Neural crest cell (in vitro differentiated cells): ENCODE data around the gene H1-8. TPM values are rescaled to one million over a fixed set of nuclear protein-coding genes. Genes with fewer than 3 reads are reported as not detected.

Source experiments
- DNase-seq: peaks from one replicate; pipeline ENCODE4 v3.0.0; 2021; ENCODE audit warnings: low read depth, mixed read lengths, low spot score
- H3K27ac Mint-ChIP-seq: one replicate; pipeline ENCODE4 v1.8.0; 2021; ENCODE audit warnings: mild to moderate bottlenecking, mixed read lengths; ENCODE audit not compliant: unreplicated experiment
- H3K27me3 Mint-ChIP-seq: 2 replicates; pipeline ENCODE4 v1.8.0; 2021; ENCODE audit warnings: low read depth, mild to moderate bottlenecking, mixed read lengths
- H3K36me3 Mint-ChIP-seq: 2 replicates; pipeline ENCODE4 v1.8.0; 2021; ENCODE audit warnings: low read depth, mild to moderate bottlenecking, mixed read lengths
- H3K4me1 Mint-ChIP-seq: 2 replicates; pipeline ENCODE4 v1.8.0; 2021; ENCODE audit warnings: mixed read lengths
- H3K4me3 Mint-ChIP-seq: one replicate; pipeline ENCODE4 v1.8.0; 2021; ENCODE audit warnings: mild to moderate bottlenecking, mixed read lengths
- H3K9me3 Mint-ChIP-seq: 2 replicates; pipeline ENCODE4 v1.8.0; 2021; ENCODE audit warnings: mixed read lengths
- total RNA-seq: library from RNA; stranded (reverse); gene quantifications from 2 replicates; pipeline ENCODE4 v1.2.1, GENCODE V29; 2021
- TF ChIP-seq, protein P1 (sequence below): fragments of 200-600 bp; sonication (generic); conservative IDR thresholded peaks from 2 replicates; pipeline ENCODE4 v1.5.0; 2021; ENCODE audit warnings: antibody characterized with exemption, mild to moderate bottlenecking

Gene H1-8
- total RNA-seq, 1 donor from 2014 or later, result not detected

- Mint-ChIP-seq H3K27ac (no peak overlapping the region), H3K4me1 (no peaks in the 10 kb centered on the region), H3K27me3 (no peaks in the 10 kb centered on the region), H3K36me3 (no peaks in the 10 kb centered on the region), H3K4me3 (no peak overlapping the region), H3K9me3 (no peaks in the 10 kb centered on the region)
- DNase-seq, result no peak
- TF ChIP-seq, protein P1, sequence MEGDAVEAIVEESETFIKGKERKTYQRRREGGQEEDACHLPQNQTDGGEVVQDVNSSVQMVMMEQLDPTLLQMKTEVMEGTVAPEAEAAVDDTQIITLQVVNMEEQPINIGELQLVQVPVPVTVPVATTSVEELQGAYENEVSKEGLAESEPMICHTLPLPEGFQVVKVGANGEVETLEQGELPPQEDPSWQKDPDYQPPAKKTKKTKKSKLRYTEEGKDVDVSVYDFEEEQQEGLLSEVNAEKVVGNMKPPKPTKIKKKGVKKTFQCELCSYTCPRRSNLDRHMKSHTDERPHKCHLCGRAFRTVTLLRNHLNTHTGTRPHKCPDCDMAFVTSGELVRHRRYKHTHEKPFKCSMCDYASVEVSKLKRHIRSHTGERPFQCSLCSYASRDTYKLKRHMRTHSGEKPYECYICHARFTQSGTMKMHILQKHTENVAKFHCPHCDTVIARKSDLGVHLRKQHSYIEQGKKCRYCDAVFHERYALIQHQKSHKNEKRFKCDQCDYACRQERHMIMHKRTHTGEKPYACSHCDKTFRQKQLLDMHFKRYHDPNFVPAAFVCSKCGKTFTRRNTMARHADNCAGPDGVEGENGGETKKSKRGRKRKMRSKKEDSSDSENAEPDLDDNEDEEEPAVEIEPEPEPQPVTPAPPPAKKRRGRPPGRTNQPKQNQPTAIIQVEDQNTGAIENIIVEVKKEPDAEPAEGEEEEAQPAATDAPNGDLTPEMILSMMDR, result no peak
These were observed 26.9 kb downstream of the H1-8 start for GRCh38 chr3:129569856-129570255.

- DNase-seq, result no peak
- H3K4me3 Mint-ChIP-seq, result no peak overlapping the region
- H3K36me3 Mint-ChIP-seq, result no peaks in the 10 kb centered on the region
- TF ChIP-seq, protein P1, result no peak
- no peaks in the 10 kb centered on the region for H3K4me1 Mint-ChIP-seq
- H3K27ac Mint-ChIP-seq, result peak overlapping the region; percentile 78
- no peaks in the 10 kb centered on the region for H3K27me3 Mint-ChIP-seq
- no peaks in the 10 kb centered on the region for H3K9me3 Mint-ChIP-seq
These were observed 28.9 kb downstream of the H1-8 start for GRCh38 chr3:129571605-129572547.

- Mint-ChIP-seq H3K27me3 (no peaks in the 10 kb centered on the region), H3K4me1 (no peaks in the 10 kb centered on the region), H3K4me3 (no peak overlapping the region), H3K9me3 (no peaks in the 10 kb centered on the region), H3K27ac (no peak overlapping the region), H3K36me3 (no peaks in the 10 kb centered on the region)
- no peak for DNase-seq
- TF ChIP-seq, protein P1, result no peak
These were observed 29.6 kb downstream of the H1-8 start for GRCh38 chr3:129572603-129573002.

GRCh38 chr3:129573493-129573892 is 30.5 kb downstream of the H1-8 start:
- no peak for DNase-seq
- no peaks in the 10 kb centered on the region for H3K36me3 Mint-ChIP-seq
- TF ChIP-seq, protein P1, result no peak
- H3K4me3 Mint-ChIP-seq, result no peak overlapping the region
- no peaks in the 10 kb centered on the region for H3K9me3 Mint-ChIP-seq
- H3K4me1 Mint-ChIP-seq, result no peaks in the 10 kb centered on the region
- no peaks in the 10 kb centered on the region for H3K27me3 Mint-ChIP-seq
- no peak overlapping the region for H3K27ac Mint-ChIP-seq

- Mint-ChIP-seq H3K27me3 (no peaks in the 10 kb centered on the region), H3K9me3 (no peaks in the 10 kb centered on the region), H3K36me3 (no peaks in the 10 kb centered on the region), H3K4me1 (no peaks in the 10 kb centered on the region), H3K27ac (no peak overlapping the region), H3K4me3 (no peak overlapping the region)
- DNase-seq, result no peak
- TF ChIP-seq, protein P1, result no peak
These were observed 31.2 kb downstream of the H1-8 start for GRCh38 chr3:129574206-129574605.
